ENCODE measurements around the gene KDM4B. TPM values are rescaled to one million over a fixed set of nuclear protein-coding genes. Genes with fewer than 3 reads are reported as not detected.

KDM4B gene
- polyA plus RNA-seq, 3 donors = 6.4 to 22.7 (median 12.7) TPM

GRCh38 chr19:5191091-5191490 lies 222.2 kb downstream of the KDM4B start:
- H3K4me3 Mint-ChIP-seq = no peak overlapping the region
- 0% methylated on average over 1 of the region's 5 CpGs for WGBS (ENCODE audit: insufficient coverage)
- peaks cover 0 to 10% (median 0%) of the 10 kb centered on the region in 7 donors for H3K9me3 Mint-ChIP-seq
- no peaks in the 10 kb centered on the region for H3K36me3 Mint-ChIP-seq
- Histone ChIP-seq H3K36me3 (replicated peaks in 1 of 2; ENCODE audit: control insufficient read depth in 1 of 2, insufficient read depth in 2 of 2, low read length in 2 of 2) (no peaks in the 10 kb centered on the region), H3K9me3 (replicated peaks in 1 of 2; ENCODE audit: control insufficient read depth in 1 of 2, insufficient read depth in 1 of 2, low read length in 2 of 2) (no peaks in the 10 kb centered on the region), H3K27ac (ENCODE audit: low read depth in 1 of 2, low read length in 2 of 2) (no peak overlapping the region), H3K4me1 (ENCODE audit: control insufficient read depth in 1 of 2, insufficient read depth in 2 of 2, low read length in 2 of 2) (no peaks in the 10 kb centered on the region), H3K79me2 (ENCODE audit: insufficient read depth, low read length) (no peaks in the 10 kb centered on the region), H3K4me3 (replicated peaks in 1 of 3; ENCODE audit: low read depth in 2 of 3, low read length in 3 of 3) (no peak overlapping the region), H3K27me3 (ENCODE audit: control insufficient read depth in 2 of 2, insufficient read depth in 2 of 2, low read length in 2 of 2) (peaks cover 0 to 3% of the 10 kb centered on the region in 2 donors), H3K4me2 (replicated peaks; ENCODE audit: extremely low read depth, low read length, poor library complexity, severe bottlenecking) (no peak overlapping the region), H4K20me1 (ENCODE audit: insufficient read depth, low read length) (no peaks in the 10 kb centered on the region), H3K9ac (ENCODE audit: insufficient read depth, low read length, poor library complexity, severe bottlenecking) (no peak overlapping the region), H2AFZ (ENCODE audit: insufficient read depth, low read depth, low read length, poor library complexity, severe bottlenecking) (no peak overlapping the region)
- H3K27me3 Mint-ChIP-seq (ENCODE audit: low read depth in 3 of 3) = peaks cover 0 to 20% (median 15%) of the 10 kb centered on the region in 3 donors
- intact Hi-C loops (cut with micrococcal nuclease) = no loop called here
- H3K27ac Mint-ChIP-seq = no peak overlapping the region
- no peak for TF ChIP-seq CTCF (IDR thresholded peaks at IDR 0.05)
- DNase-seq = no peak
- H3K4me1 Mint-ChIP-seq = peaks cover 3% of the 10 kb centered on the region

- Histone ChIP-seq H2AFZ (ENCODE audit: insufficient read depth, low read depth, low read length, poor library complexity, severe bottlenecking) (no peak overlapping the region), H4K20me1 (ENCODE audit: insufficient read depth, low read length) (no peaks in the 10 kb centered on the region), H3K27ac (ENCODE audit: low read depth in 1 of 2, low read length in 2 of 2) (no peak overlapping the region), H3K4me3 (replicated peaks in 1 of 3; ENCODE audit: low read depth in 2 of 3, low read length in 3 of 3) (no peak overlapping the region), H3K79me2 (ENCODE audit: insufficient read depth, low read length) (no peaks in the 10 kb centered on the region), H3K9ac (ENCODE audit: insufficient read depth, low read length, poor library complexity, severe bottlenecking) (no peak overlapping the region), H3K36me3 (replicated peaks in 1 of 2; ENCODE audit: control insufficient read depth in 1 of 2, insufficient read depth in 2 of 2, low read length in 2 of 2) (no peaks in the 10 kb centered on the region), H3K4me2 (replicated peaks; ENCODE audit: extremely low read depth, low read length, poor library complexity, severe bottlenecking) (no peak overlapping the region), H3K27me3 (ENCODE audit: control insufficient read depth in 2 of 2, insufficient read depth in 2 of 2, low read length in 2 of 2) (peaks cover 0 to 3% of the 10 kb centered on the region in 2 donors), H3K9me3 (replicated peaks in 1 of 2; ENCODE audit: control insufficient read depth in 1 of 2, insufficient read depth in 1 of 2, low read length in 2 of 2) (no peaks in the 10 kb centered on the region), H3K4me1 (ENCODE audit: control insufficient read depth in 1 of 2, insufficient read depth in 2 of 2, low read length in 2 of 2) (no peaks in the 10 kb centered on the region)
- H3K36me3 Mint-ChIP-seq = no peaks in the 10 kb centered on the region
- no peak for DNase-seq
- peaks cover 3% of the 10 kb centered on the region for H3K4me1 Mint-ChIP-seq
- intact Hi-C loops (cut with micrococcal nuclease) = no loop called here
- WGBS (ENCODE audit: insufficient coverage) = 100% methylated on average over 3 of the region's 5 CpGs
- H3K27me3 Mint-ChIP-seq (ENCODE audit: low read depth in 3 of 3) = peaks cover 0 to 18% (median 14%) of the 10 kb centered on the region in 3 donors
- peaks cover 0 to 10% (median 0%) of the 10 kb centered on the region in 7 donors for H3K9me3 Mint-ChIP-seq
- no peak for TF ChIP-seq CTCF (IDR thresholded peaks at IDR 0.05)
- H3K27ac Mint-ChIP-seq = no peak overlapping the region
- H3K4me3 Mint-ChIP-seq = no peak overlapping the region
These were observed 223.7 kb downstream of the KDM4B start for GRCh38 chr19:5192568-5192967.

Data from CD14-positive monocyte (primary cell).